PC-9 (cell line): ENCODE measurements around the gene DYSF. TPM values are rescaled to one million over a fixed set of nuclear protein-coding genes. Genes with fewer than 3 reads are reported as not detected.

ENCODE experiments used
- BruUV-seq: library from RNA; stranded (reverse); fragments of 400-500 nt; replicated peaks from 2 replicates; lab custom pipeline; 2021; lab: Mats Ljungman, UMichigan
- CTCF ChIA-PET: fragments of 300-600 bp; sonication (Branson Sonifier 250); formaldehyde crosslinking; loops from one replicate; lab custom pipeline; 2022; ENCODE audit warnings: antibody characterized with exemption; lab: Charles Lee
- POLR2A ChIA-PET: fragments of 300-600 bp; sonication (Branson Sonifier 250); formaldehyde crosslinking; loops from one replicate; lab custom pipeline; 2022; ENCODE audit warnings: antibody characterized with exemption; ENCODE audit not compliant: unreplicated experiment; lab: Charles Lee
- DNase-seq, 2 experiments: peaks; one replicate each; pipeline versions ENCODE4 v3.0.0 to v3.0.0-alpha.2; 2015 to 2022; ENCODE audit warnings: mixed read lengths in 1 of 2
- H2AFZ ChIP-seq: fragments of 200-600 bp; sonication (generic); 2 replicates; pipeline ENCODE4 v1.8.1; 2017; ENCODE audit warnings: antibody characterized with exemption
- H3F3A ChIP-seq: fragments of 200-600 bp; sonication (generic); 2 replicates; pipeline ENCODE4 v1.8.1; 2017; ENCODE audit warnings: antibody characterized with exemption, mild to moderate bottlenecking, low read depth; ENCODE audit not compliant: insufficient read depth
- H3K27ac ChIP-seq: fragments of 200-600 bp; sonication (generic); 2 replicates; pipeline ENCODE4 v1.6.1; 2016; ENCODE audit warnings: mixed run types
- H3K27me3 ChIP-seq: fragments of 200-600 bp; sonication (generic); 2 replicates; pipeline ENCODE4 v1.6.1; 2016; ENCODE audit warnings: low read depth, mixed run types; ENCODE audit not compliant: insufficient read depth
- H3K36me3 ChIP-seq: fragments of 200-600 bp; sonication (generic); 2 replicates; pipeline ENCODE4 v1.6.1; 2016; ENCODE audit warnings: low read depth, mixed run types
- H3K4me1 ChIP-seq: fragments of 200-600 bp; sonication (generic); replicated peaks from 2 replicates; pipeline ENCODE4 v1.6.1; 2016; ENCODE audit warnings: mixed run types; ENCODE audit not compliant: insufficient read depth
- H3K4me2 ChIP-seq: fragments of 200-600 bp; sonication (generic); 2 replicates; pipeline ENCODE4 v1.6.1; 2017; ENCODE audit warnings: mixed run types
- H3K4me3 ChIP-seq: fragments of 200-600 bp; sonication (generic); 2 replicates; pipeline ENCODE4 v1.6.1; 2016; ENCODE audit warnings: mixed run types
- H3K79me2 ChIP-seq: fragments of 200-600 bp; sonication (generic); 2 replicates; pipeline ENCODE4 v1.6.1; 2017; ENCODE audit warnings: low read depth, mixed run types
- H3K9me2 ChIP-seq: fragments of 200-600 bp; sonication (generic); 2 replicates; pipeline ENCODE4 v1.8.1; 2017; ENCODE audit warnings: mild to moderate bottlenecking; ENCODE audit not compliant: insufficient read depth
- H3K9me3 ChIP-seq: fragments of 200-600 bp; sonication (generic); 2 replicates; pipeline ENCODE4 v1.8.1; 2016; ENCODE audit warnings: low read depth; ENCODE audit not compliant: insufficient read depth
- H4K20me1 ChIP-seq: fragments of 200-600 bp; sonication (generic); 2 replicates; pipeline ENCODE4 v1.8.1; 2017; ENCODE audit not compliant: insufficient read depth
- CTCF ChIP-seq: fragments of 200-600 bp; sonication (generic); conservative IDR thresholded peaks from 2 replicates; pipeline ENCODE4 v1.6.1; 2017; ENCODE audit warnings: mixed run types, antibody characterized with exemption, mild to moderate bottlenecking, moderate library complexity
- EZH2 ChIP-seq: fragments of 200-600 bp; sonication (generic); IDR thresholded peaks from 2 replicates; pipeline ENCODE4 v1.8.0; 2017; ENCODE audit warnings: antibody characterized with exemption, low read depth
- intact Hi-C: fragments of 100-400 bp; cut with micrococcal nuclease; formaldehyde crosslinking; loops from one replicate; pipeline ENCODE4 v1.10.0; 2022; ENCODE audit not compliant: unreplicated experiment
- total RNA-seq: library from RNA; stranded (reverse); gene quantifications from 2 replicates; pipeline ENCODE4 v1.2.3, GENCODE V29; 2021

The DYSF gene
- total RNA-seq, 1 experiment from 2014 or later = 12.2 TPM

DNA sequence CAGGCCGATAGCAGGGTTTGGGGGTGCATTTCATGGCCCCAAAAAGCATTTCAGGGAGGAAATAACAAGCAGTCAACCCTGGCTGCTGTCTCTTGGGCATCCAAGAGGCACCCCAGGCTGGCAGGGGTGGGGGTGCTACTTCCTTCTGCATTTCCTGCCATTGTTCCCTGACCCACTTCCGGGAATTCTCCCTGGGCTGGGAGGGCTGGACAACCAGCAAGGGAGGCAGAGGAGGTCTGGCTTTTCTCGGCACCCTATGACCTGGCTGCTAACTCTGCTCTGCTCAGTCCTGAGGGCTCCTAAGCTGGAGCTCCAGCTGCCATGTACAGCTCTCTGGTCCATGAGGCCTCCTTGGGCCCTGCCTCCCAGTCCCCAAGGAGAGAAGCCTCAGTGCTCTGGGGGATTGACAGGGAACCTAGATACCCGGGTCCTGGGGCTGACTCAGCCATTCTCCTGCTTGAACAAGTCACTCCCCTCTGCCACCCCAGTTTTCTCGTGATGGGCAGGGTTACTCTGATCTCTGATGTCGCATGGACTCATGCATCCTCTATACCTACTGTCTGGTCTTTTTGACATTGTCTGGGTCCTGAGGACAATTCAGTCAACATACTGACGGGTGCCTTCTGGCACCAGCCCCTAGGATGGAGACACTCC is 47.2 kb downstream of the DYSF start:
- Histone ChIP-seq H3K36me3 (no peaks in the 10 kb centered on the region), H3K79me2 (no peaks in the 10 kb centered on the region), H3K9me3 (no peaks in the 10 kb centered on the region), H3F3A (peaks cover 23% of the 10 kb centered on the region), H3K4me3 (no peak overlapping the region), H3K9me2 (no peaks in the 10 kb centered on the region), H2AFZ (no peak overlapping the region), H3K27me3 (no peaks in the 10 kb centered on the region), H4K20me1 (no peaks in the 10 kb centered on the region), H3K4me1 (peaks cover 40% of the 10 kb centered on the region), H3K4me2 (no peak overlapping the region), H3K27ac (no peak overlapping the region)
- ChIA-PET POLR2A (no interaction called here), CTCF (no interaction called here)
- intact Hi-C loops = no loop called here
- DNase-seq = no peak
- BruUV-seq = no TSS peak
- TF ChIP-seq EZH2 = no peak

DNA sequence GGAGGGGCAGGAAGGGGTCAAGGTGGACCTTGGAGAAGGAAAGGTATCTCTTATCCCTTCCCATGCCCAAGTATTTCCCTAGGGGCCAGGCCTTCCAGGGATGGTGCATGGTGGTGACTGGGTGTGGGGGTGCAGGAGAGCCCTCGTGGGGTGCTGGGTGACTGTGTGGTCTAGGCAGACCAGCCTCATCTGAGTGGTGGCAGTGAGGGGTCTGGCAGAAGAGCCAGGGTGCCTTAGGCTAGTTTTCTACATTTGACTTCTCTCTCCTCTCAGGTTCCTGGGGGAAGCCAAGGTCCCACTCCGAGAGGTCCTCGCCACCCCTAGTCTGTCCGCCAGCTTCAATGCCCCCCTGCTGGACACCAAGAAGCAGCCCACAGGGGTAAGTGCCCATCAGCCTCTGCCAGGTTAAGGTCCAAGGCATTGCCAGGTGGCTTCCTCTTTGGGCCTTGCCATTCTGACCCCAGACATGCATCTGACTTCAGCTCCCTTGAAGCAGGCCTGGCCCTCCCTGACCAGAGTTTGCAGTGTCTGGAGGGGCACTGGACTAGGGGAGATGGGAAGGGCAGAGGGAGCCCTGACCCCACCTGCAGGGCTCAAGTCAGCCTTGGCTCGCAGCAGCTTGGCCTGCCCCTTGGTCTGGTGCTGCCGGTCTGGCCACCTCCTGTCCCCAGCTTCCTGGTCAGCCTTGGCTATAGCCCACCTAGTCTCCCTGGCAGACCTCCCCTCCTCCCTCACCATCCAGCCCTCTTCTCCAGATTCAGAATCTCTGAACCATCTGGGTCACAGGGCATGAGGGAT is 49.8 kb downstream of the DYSF start:
- no peaks in the 10 kb centered on the region for H3K9me3 ChIP-seq
- BruUV-seq = no TSS peak
- CTCF ChIA-PET = interaction anchor here (0.7 kb wide), 1 partner anchor 1360 kb away, joined by 4 read pairs; no protein-coding TSS in a partner anchor
- no peak for DNase-seq
- intact Hi-C loops = no loop called here
- H3K4me1 ChIP-seq = peaks cover 33% of the 10 kb centered on the region
- POLR2A ChIA-PET = interaction anchor here (0.7 kb wide), 1 partner anchor 468 kb away, joined by 10 read pairs; no protein-coding TSS in a partner anchor
- TF ChIP-seq EZH2 (no peak), CTCF (no peak)
- no peaks in the 10 kb centered on the region for H3K36me3 ChIP-seq
- H3K4me2 ChIP-seq = no peak overlapping the region
- H3K4me3 ChIP-seq = no peak overlapping the region
- no peaks in the 10 kb centered on the region for H3K79me2 ChIP-seq
- no peaks in the 10 kb centered on the region for H3K27me3 ChIP-seq
- H3K9me2 ChIP-seq = no peaks in the 10 kb centered on the region
- no peak overlapping the region for H2AFZ ChIP-seq
- H3F3A ChIP-seq = peaks cover 14% of the 10 kb centered on the region
- H4K20me1 ChIP-seq = no peaks in the 10 kb centered on the region
- no peak overlapping the region for H3K27ac ChIP-seq

GRCh38 chr2:71503837-71504236 is 50.5 kb downstream of the DYSF start:
- no peaks in the 10 kb centered on the region for H3K79me2 ChIP-seq
- intact Hi-C loops = no loop called here
- no peak overlapping the region for H3K27ac ChIP-seq
- BruUV-seq = no TSS peak
- TF ChIP-seq EZH2 (no peak), CTCF (no peak)
- CTCF ChIA-PET = interaction anchor here (0.7 to 1.1 kb wide), 2 partner anchors 204 to 1359 kb away, joined by 4 to 5 read pairs; no protein-coding TSS in a partner anchor
- no peak overlapping the region for H3K4me3 ChIP-seq
- no peaks in the 10 kb centered on the region for H4K20me1 ChIP-seq
- no peaks in the 10 kb centered on the region for H3K9me3 ChIP-seq
- POLR2A ChIA-PET = interaction anchor here (0.7 kb wide), 1 partner anchor 468 kb away, joined by 10 read pairs; no protein-coding TSS in a partner anchor
- H3F3A ChIP-seq = peaks cover 9% of the 10 kb centered on the region
- peaks cover 26% of the 10 kb centered on the region for H3K4me1 ChIP-seq
- no peaks in the 10 kb centered on the region for H3K9me2 ChIP-seq
- no peak overlapping the region for H2AFZ ChIP-seq
- H3K36me3 ChIP-seq = no peaks in the 10 kb centered on the region
- no peaks in the 10 kb centered on the region for H3K27me3 ChIP-seq
- peak in 1 of 2 experiments; percentile 16 for DNase-seq
- H3K4me2 ChIP-seq = no peak overlapping the region
